Amniotic stem cell (primary cell): Measurements from ENCODE around the gene MOB3B.

Source experiments
- DNase-seq: peaks from one replicate; lab custom pipeline; 2025; lab: John Stamatoyannopoulos, UW

MOB3B gene

GRCh38 chr9:27541740-27542139 lies 12.1 kb upstream of the MOB3B start:
- DNase-seq: no peak

DNA sequence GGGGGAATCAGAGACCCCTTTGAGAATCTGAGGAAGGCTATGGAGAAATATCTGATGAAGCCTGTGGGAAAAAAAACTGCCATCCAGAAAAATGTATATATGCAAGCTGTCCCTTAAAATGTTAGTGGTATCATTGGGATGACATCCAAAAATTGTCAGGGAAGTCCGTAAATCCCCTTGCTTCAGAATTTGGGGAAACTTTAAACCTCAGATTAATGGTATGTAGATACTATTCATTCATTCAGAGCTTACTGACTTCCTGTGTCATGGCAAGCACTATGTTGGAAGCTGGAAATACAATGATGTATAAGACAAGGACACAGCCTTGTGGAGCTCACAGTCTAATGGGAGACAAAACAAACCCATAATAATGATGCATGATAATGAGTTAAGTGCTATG lies 10.9 kb upstream of the MOB3B start:
- no peak for DNase-seq

DNA sequence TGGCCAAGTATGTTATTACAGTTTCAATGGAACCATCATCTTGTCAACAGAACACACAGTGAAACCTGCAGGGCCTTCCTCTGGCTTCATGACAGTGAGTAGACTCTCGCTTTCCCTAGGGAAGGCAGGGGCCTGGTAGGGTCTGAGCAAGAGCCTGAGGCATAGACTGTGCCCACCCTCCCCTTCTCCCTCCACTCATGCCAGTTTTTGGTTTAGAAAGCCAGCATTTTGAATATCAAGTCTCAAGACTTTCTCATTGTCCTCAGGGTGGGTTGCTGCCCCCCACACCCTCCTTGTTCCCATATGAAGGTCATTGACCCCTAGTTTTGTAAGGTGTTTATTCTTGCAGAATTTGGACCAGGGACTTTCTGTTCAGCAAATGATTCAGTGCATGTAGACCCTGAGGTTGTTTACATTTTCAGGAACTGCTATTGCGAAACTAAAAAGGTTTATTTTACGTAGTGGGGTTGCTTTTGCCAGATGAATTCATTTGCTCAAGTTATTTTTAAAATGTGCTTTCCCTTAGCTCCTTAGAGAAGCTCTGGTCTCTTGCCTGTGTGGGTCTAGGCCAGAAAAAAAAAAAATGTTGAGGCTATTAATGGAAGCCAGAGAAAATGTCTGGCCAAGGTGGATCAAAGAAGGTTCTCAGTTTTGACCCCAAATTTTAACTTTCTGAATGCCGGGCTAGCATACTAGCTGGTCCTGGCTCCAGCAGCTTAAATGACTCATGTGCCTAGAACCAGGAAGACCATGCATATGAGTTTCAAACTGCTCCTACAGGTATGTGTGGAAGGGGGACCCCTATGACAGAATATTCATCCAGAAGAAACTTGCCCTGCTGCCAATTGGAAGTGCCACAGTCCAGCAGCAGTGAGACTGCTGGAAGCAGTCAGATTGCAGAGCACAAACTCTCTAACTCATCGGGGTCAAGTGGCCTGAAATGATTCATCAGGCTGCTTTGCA lies 10.1 kb upstream of the MOB3B start:
- no peak for DNase-seq

DNA sequence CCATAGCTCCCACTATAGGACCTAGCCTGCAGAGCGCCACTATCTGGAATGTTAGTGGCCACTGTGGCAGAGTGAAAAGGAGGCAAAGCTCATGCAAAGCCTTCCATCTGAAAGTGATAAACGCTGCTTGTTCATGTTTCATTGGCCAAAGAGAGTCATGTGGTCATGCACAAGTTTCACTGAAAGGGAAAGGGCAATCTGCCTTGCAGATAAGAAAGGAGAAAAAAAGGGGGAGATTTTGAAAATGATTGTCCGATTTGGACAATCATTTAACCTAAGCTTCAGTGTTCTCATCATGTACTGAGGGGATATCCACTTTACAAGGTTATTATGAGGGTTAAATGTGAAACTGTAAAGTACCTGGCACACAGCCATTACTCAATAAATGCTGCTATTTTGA lies 9.0 kb upstream of the MOB3B start:
- no peak for DNase-seq

DNA sequence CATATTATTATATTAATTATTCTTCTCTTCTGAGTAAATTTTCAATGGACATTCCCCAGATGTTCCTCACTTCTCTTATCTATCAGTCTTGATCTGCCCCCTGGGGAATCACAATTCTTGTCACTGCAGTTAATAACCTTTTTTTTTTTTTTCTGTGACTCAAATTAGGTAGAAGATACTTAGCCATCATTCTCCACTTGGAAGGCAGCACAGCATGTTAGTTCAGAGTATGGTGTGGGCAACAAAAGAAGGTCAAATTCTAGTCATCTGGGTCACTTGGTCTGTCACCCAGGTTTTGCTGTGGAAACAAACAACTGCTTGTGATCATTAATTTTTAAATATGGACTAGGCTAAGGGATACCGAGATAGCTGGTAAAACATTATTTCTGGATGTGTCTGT lies 8.1 kb upstream of the MOB3B start:
- DNase-seq: no peak

GRCh38 chr9:27537027-27537435 lies 7.4 kb upstream of the MOB3B start:
- DNase-seq: no peak

DNA sequence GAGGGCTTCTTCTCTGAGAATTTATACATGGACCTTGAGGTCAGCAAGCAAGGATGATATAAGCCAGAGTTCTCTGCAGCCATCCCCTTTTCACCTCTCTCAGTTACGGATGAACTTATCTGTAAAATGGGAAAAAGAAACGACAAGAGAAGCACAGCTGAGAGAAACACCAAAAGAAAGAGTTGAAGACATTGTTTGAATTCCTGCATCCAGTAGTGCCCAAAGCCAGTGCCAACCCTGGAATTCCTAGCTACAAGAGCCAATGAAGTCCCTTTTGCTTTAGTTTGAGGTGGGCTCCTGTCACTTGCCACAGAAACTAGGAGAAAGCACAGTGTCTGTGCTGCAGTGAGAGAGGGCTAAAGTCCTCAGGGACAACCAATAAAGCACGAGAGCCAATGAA lies 6.6 kb upstream of the MOB3B start:
- DNase-seq: no peak

DNA sequence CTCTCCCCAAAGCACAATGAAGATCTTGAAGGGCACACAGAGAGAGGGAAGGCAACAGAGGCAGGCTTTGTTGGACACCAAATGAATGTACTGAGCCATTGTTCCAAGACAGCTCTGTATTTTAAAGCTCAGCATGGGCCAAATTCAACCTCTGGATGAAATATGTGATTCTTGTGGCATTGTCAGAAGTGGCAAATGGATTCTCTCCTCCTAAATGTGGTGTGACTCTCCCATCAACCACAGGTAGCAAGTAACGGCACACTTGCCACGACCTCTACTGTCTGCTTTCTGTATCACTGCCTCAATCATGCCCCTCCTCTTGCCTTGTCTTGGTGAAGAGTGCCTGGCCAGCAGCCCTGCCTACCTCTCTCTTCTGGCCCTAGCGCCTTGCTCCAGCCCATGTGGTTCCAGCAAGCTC lies 6.1 kb upstream of the MOB3B start:
- no peak for DNase-seq

DNA sequence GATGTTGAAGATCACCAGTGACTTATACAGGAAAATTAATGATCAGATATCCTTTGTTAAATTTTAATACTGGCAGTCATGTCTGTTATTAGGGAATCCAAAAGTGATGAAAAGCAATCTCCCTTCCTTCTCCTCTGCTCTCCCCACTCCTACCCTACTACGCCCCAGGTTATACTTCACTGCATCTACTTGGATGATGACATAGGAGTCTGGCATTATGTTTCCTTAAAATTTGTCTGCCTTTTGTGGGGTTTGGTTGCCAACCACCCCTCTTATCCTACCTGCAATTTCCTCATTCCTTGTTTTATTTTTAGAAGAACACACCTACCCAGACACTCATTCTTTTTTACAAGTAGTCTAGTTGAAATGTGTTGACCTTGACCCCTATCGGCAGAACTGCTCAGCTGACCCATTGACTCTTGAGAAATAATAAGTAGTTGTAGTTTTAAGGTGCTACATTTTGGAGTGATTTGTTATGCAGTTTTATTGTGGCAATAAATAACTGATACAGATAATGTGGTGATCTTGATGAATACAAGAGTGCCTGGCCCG lies 5.1 kb upstream of the MOB3B start:
- no peak for DNase-seq

DNA sequence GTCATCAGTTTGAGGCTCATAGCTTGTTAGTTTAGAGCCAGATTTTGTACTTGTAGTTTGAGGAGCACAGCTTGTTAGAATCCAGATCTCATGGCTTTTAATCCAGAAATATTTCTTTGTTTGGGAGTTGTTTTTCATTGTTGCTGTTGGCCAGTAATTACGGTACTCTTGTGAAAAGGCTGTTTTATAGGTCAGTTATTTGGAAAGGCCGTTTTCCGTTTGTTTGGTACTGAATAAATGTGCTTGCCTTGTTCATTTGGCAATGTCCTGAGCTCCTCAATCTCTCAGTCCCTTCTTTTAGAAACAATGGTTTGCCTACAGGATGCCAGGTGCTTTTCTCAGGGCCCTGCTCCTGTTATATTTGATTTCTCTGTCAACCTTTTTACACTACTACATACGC lies 4.5 kb upstream of the MOB3B start:
- DNase-seq: no peak

GRCh38 chr9:27533311-27533710 lies 3.7 kb upstream of the MOB3B start:
- DNase-seq: no peak

GRCh38 chr9:27532046-27532445 lies 2.4 kb upstream of the MOB3B start:
- DNase-seq: no peak

GRCh38 chr9:27530915-27531755 lies 1.5 kb upstream of the MOB3B start:
- DNase-seq: no peak

DNA sequence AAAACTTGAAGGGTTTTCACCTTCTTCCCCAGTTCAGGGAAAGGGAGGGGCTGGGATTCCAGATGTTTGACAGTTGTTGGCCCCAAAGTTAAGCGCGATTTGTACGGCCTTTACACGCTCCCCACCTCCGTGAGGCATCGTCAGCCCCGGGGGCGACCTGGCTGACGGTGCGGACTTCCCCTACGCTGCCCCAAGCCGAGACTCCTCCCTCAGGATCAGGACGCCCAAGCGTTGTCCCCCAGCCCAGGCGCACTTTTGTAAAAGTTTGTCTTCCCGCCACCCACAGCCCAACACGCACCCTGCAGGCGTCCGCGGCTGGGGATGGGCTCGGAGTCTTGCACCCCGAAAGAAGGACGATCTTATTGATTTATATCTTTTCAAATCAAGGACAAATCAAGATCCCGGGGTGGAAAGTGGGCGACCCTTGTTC lies 713 bp downstream of the MOB3B start:
- DNase-seq: no peak

GRCh38 chr9:27528076-27528885 lies 1.3 kb downstream of the MOB3B start:
- no peak for DNase-seq

- DNase-seq: no peak
These were observed 1.9 kb downstream of the MOB3B start for GRCh38 chr9:27527702-27528075.

DNA sequence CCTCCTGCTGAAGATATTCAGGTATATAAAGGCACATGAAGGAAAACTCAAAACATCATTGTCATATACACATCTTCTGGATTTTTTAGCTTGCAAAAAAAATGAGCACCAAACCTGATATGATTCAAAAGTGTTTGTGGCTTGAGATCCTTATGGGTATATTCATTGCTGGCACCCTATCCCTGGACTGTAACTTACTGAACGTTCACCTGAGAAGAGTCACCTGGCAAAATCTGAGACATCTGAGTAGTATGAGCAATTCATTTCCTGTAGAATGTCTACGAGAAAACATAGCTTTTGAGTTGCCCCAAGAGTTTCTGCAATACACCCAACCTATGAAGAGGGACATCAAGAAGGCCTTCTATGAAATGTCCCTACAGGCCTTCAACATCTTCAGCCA lies 5.4 kb downstream of the MOB3B start, which contains the start of gene IFNK:
TSS of gene IFNK (plus strand) at position 55 of the 400 bp plus-strand sequence. CDS start at position 102, 47 bp downstream.
- DNase-seq: no peak

DNA sequence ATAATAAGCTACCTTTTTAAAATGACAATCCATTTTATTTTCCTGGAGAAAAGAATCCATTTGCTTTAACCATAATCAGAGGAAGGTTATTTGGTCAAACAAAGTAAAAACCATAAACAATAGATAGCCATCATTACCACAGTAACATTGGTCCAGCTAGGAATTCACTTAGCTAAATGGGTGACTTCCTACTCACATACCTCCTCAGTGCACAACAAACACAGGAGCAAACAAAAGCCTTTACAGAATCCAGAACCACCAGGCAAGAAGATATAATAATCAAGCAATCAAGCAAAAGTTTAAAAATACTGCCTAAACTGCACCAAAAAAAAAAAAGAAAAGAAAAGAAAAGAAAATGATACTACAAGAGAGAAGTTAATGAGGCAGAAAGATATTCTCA lies 6.5 kb downstream of the MOB3B start:
- DNase-seq: no peak

DNA sequence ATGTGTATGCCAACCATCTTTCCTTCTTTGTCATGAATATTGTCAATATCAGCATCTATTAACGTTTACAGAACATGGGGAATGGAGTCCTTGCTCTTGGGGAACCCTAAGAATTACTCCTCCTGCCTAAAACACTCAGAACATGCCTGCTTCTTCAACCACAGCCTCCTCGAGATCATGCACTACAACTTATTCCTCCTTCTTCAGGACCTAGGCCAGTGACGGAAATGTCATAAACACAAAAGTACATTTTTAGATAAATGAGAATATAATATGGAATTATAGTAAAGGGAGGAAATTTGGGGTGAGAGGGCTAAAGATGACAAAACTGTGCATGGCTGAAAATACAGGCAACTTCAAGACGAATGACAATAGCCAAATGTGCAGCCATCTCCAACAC lies 8.6 kb downstream of the MOB3B start:
- DNase-seq: no peak

DNA sequence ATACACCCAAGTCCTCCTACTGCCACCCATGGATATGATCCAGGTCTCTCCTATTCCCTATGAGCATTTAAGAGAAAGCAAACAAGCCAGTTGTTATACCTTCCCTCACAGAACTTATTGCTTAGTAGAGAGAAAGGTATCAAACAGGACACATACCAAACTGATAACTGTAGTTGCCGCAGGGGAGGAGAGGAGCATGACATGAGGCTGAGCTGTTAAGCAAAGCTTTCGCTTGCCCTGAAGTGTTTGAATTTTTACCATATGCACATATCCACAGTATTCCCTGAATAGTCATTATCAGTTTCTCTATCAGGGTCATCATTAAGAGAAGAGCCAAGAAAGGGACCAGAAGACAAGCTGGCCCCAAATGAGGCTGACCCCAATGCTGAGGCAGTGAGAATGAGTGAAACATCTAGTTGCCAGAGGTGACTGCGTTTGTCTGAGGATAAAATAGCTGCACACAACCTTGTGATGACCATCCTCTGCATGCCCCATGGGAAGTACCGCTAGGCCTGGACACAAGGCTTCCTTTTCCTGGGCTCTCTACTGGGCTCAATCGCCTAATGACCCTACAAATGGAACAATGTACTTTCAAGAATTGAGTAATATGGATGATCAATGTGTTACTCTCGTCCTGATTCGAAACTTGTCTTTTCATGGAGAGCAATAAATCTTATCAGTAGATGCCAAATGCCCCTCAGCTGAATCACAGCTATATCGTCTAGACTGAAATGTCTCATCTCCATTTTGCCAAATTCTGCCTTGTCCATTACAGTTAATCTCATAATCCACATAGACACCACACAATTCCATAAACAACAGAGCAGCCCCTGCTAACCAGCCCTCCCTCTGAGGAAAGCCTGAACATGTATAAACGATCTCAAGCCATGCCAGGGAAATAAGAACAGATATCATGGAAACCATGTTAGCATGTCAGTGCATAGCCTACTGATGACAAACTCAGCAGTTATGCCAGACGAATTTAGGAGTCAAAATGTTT lies 9.8 kb downstream of the MOB3B start:
- DNase-seq: no peak
